Germinal center (tissue), 1 donor: Measurements from ENCODE around the gene CDH19.
"Not testable (repeated sequence)": the region's sequence is repeated elsewhere in the genome, so short reads cannot be mapped to it uniquely, and the experiment has no call there.

Experiments used
- DNase-seq: peaks from one replicate; pipeline ENCODE4 v3.0.0; 2012; ENCODE audit warnings: mixed read lengths, low spot score

Gene CDH19

GRCh38 chr18:66562279-66562678, 41.6 kb downstream of the CDH19 start:
- DNase-seq = no peak

- no peak for DNase-seq
These were observed 43.8 kb downstream of the CDH19 start for GRCh38 chr18:66560094-66560493.

- DNase-seq = no peak
These were observed 45.1 kb downstream of the CDH19 start for GRCh38 chr18:66558773-66559172.

- DNase-seq = no peak
These were observed 46.8 kb downstream of the CDH19 start for GRCh38 chr18:66557091-66557490.

GRCh38 chr18:66555585-66555984, 48.3 kb downstream of the CDH19 start:
- no peak for DNase-seq

GRCh38 chr18:66553824-66554223, 50.1 kb downstream of the CDH19 start:
- DNase-seq = no peak

- no peak for DNase-seq
These were observed 53.5 kb downstream of the CDH19 start for GRCh38 chr18:66550366-66550765.

- no peak for DNase-seq
These were observed 55.1 kb downstream of the CDH19 start for GRCh38 chr18:66548747-66549146.

GRCh38 chr18:66534110-66534509, 69.8 kb downstream of the CDH19 start:
- DNase-seq = no peak

- no peak for DNase-seq
These were observed 70.2 kb downstream of the CDH19 start for GRCh38 chr18:66533693-66534092.

- no peak for DNase-seq
These were observed 80.5 kb downstream of the CDH19 start for GRCh38 chr18:66523219-66523991.

- DNase-seq = no peak
These were observed 89.9 kb downstream of the CDH19 start for GRCh38 chr18:66513996-66514395.

GRCh38 chr18:66511792-66512191, 92.1 kb downstream of the CDH19 start:
- DNase-seq = no peak

GRCh38 chr18:66511289-66511688, 92.6 kb downstream of the CDH19 start:
- no peak for DNase-seq

- DNase-seq = no peak
These were observed 93.4 kb downstream of the CDH19 start for GRCh38 chr18:66510357-66511045.

- DNase-seq = no peak
These were observed 95.0 kb downstream of the CDH19 start for GRCh38 chr18:66508937-66509336.

GRCh38 chr18:66506178-66506577, 97.7 kb downstream of the CDH19 start:
- no peak for DNase-seq

- DNase-seq = no peak
These were observed 106.5 kb downstream of the CDH19 start for GRCh38 chr18:66497351-66497750.

GRCh38 chr18:66495844-66496243, 108.0 kb downstream of the CDH19 start:
- no peak for DNase-seq

GRCh38 chr18:66473882-66474281, 130.0 kb downstream of the CDH19 start:
- no peak for DNase-seq

GRCh38 chr18:66466184-66466583, 137.7 kb downstream of the CDH19 start:
- not testable (repeated sequence) for DNase-seq

- DNase-seq = no peak
These were observed 142.5 kb downstream of the CDH19 start for GRCh38 chr18:66461344-66461743.

- DNase-seq = no peak
These were observed 146.6 kb downstream of the CDH19 start for GRCh38 chr18:66457245-66457644.
